HG02610 (cell line): ENCODE results near the gene IL20.

Experiments
- ATAC-seq: cut with Tn5 transposase; IDR thresholded peaks from one replicate; pipeline ENCODE4 v1.9.1; 2021; ENCODE audit warnings: mild to moderate bottlenecking, moderate library complexity; ENCODE audit not compliant: unreplicated experiment

Gene IL20, protein sequence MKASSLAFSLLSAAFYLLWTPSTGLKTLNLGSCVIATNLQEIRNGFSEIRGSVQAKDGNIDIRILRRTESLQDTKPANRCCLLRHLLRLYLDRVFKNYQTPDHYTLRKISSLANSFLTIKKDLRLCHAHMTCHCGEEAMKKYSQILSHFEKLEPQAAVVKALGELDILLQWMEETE

GRCh38 chr1:206864939-206865671, at the start of gene IL20:
IL20 (plus strand) TSS chr1:206865623; CDS start chr1:206865853, 230 bp downstream.
- ATAC-seq: no peak

- ATAC-seq: no peak
Measured at GRCh38 chr1:206816390-206817287, 48.8 kb upstream of the IL20 start.

GRCh38 chr1:206821493-206821892, 43.9 kb upstream of the IL20 start:
- no peak for ATAC-seq

DNA sequence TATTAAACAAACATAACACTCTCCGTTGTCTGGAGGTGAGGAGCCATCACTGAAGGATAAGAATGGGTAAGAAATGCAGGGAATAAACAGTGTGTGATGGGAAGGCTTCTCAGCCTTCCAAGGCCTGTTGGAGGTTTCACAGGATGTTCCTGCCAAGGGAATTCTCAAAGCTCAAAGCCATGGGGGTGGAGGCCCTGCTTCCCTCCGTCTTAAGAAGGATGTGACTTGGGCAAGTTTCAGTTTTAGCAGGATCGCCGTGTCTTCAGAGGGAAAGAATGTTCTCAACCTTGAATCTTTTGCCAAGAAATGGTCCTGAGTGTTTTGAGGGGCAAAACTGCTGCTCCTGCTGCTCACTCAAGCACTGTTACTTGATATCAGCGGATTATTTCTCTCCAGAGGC, 41.7 kb upstream of the IL20 start:
- no peak for ATAC-seq

GRCh38 chr1:206824331-206824730, 41.1 kb upstream of the IL20 start:
- ATAC-seq: no peak

GRCh38 chr1:206826394-206826793, 39.0 kb upstream of the IL20 start:
- ATAC-seq: no peak

GRCh38 chr1:206828061-206828460, 37.4 kb upstream of the IL20 start:
- no peak for ATAC-seq

GRCh38 chr1:206828765-206829164, 36.7 kb upstream of the IL20 start:
- ATAC-seq: no peak

DNA sequence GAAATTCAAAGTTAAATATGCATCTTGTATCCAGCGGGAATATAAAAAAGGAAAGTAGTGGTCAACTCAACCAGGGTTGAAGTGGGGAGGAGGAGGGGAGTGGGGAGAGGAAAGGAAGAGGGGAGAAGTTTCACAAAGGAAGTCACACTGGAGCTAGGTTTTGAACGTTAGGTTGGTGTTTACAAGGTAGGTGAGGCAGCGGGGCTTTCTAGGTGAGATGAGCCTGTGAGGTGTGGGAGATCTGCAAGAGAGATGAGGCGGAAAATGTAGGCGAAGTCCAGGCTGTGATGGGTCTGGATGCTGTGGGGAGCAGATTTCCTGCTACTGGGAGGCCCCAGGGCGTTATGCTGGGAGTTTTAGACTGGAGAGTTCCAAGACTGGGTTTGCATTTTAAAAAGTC, 36.1 kb upstream of the IL20 start:
- ATAC-seq: no peak

DNA sequence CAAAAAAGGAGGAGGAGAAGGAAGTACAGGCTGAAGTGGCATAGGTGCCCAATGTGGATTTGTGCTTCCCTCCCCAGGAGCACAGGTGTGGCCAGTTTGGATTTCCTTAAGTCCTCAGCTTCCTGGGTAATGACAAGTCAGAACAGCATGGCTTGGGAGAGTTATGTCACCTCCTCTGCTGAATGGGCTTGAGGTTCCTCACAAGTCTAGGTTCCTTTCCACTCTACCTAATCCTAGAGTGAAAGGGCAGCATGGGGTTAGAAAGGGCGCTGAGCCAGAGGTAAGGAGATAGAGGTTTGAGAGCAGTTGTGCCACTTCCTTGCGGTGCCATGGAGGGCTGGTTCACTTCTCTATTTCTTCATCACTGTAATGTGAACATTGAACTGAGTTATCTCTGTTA, 35.5 kb upstream of the IL20 start:
- ATAC-seq: no peak

GRCh38 chr1:206831650-206832049, 33.8 kb upstream of the IL20 start:
- peak; percentile 66 for ATAC-seq

GRCh38 chr1:206832352-206832880, 33.0 kb upstream of the IL20 start:
- no peak for ATAC-seq

GRCh38 chr1:206833106-206833680, 32.2 kb upstream of the IL20 start:
- ATAC-seq: no peak

GRCh38 chr1:206833801-206834200, 31.6 kb upstream of the IL20 start:
- no peak for ATAC-seq

DNA sequence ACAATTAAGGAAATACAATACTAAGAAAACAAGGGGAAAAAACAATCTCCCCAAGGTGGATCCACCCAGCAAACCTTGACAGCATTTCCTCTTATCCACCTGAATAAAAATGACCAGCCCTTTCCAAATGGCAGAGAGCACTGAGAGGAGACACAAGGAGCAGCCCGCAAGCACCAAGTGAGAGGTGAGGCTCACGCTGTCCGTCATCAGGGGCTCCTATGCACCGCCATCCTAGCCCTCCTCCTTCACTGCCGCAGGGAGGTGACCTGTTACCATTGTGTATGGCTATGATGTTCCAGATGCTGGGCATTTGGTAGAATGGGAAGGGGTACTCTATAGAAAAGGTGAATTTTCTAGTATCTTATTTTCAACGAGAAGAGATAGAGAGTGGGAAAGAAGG, 31.2 kb upstream of the IL20 start:
- ATAC-seq: no peak

DNA sequence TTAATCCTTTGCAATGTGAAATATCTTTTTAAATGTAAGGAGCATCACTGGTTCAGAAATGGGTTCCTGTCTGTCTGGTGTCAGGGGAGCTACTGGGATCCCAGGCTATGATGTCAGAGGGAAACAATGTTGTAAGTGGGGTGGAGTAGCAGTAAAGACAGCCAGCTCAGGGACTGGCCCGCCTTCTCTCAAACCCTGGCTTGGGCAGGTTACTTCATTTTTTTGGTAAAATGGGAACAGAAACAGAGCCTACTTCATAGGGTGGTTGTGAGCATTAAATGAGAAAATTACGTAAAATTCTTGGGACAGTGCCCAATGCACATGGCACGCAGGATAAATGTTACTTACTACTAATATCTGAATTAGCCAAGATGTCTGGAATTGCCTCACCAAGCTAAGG, 30.7 kb upstream of the IL20 start:
- no peak for ATAC-seq

GRCh38 chr1:206835186-206835585, 30.2 kb upstream of the IL20 start:
- no peak for ATAC-seq

DNA sequence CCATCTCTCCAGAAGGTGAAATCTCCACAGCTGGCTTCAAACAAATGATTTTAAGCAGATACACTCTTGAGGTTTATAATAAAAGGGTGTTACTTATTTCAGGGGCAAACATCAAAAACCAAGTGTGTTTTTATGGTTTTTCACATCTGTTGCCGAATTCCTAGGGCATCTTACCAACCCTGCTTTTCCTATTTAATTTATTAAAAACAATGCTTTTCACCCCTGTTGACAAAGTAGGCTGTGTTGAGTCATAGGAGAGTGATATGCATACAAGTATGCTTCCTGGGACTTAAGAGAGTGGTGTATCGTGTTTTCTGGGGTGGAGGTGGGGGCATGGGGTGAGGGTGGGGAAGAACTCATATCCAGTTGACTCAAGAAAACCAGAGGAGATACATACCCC, 29.3 kb upstream of the IL20 start:
- ATAC-seq: no peak

DNA sequence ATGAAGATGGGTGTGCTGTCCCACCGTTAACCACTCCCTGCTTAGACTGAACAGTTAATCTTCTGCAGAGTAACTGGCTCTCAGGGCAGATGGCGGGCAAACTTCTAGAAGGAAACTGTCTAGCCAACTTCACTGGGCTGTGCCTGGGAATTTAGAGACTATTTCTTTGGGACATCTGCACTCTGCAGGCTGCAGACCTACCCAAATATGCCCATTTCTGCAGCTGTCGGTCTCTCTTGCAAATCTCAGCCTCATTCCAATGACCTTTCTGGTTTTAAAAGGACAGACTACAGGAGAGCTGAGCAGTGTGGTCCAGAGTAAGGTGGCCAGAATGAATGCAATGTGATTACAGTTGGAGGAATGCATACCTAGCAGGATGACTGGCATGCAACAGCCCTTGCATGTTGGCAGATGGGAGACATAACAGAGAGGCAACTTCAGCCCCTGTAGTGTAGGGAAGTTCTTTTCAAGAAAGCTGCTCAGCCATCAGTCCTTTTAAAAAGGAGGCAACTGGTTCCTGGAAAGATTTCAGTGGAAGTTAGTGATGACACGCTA, 26.3 kb upstream of the IL20 start:
- no peak for ATAC-seq

DNA sequence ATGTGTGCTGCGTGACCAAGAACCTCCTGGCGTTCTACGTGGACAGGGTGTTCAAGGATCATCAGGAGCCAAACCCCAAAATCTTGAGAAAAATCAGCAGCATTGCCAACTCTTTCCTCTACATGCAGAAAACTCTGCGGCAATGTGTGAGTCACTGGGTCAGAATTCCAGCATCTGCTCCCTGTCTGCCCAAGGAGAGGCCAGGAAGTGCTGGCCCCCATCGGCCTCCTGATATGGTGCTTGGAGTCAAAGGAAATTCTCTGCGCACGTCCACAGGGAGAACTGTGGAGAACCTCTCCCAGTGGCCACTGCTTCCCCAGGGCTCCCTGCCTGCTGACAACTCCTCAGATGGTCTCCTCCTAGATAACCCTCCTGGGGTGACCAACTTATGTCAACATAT, 25.6 kb upstream of the IL20 start:
- no peak for ATAC-seq
